GOT3 (cell line): ENCODE measurements around the gene HGS.

Experiments
- DNase-seq: peaks from one replicate; lab custom pipeline; 2025; ENCODE audit warnings: mixed read lengths; lab: John Stamatoyannopoulos, UW

HGS gene

DNA sequence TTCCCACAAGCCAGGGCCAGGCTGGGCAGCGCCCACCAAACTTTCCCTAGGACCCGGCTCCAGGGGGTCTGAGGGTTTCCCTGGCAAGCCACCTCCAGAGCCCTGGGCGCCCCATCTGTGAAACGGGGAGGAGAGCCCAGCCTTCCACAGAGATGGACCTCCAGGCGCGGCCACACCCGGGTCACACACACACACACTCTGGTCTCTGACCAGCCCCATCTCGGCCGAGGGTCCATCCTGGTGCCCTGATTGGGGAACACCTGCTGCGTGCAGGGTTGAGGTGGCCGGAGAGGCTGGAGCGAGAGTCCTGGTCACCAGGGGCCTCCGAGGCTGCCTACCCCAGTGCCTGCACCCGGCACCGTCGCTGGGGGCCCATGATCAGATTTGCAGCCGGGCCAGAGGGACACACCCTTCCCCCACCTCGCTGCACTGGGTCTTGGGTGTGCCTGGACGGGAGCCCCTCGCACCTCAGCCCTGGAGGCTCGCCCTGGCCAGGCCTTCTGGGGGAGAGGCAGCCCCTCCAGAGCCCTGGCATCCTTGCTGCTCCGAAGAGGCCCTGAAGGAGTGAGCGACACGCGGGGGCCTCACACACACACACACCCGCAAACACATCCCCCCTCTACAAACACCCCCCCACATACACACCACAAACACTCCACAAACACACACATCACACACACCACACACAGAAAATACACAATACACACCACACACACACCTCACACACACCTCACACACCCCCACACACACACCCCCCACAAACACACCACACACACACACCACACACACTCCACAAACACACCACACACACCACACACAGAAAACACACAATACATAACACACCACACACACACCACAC is 58.0 kb downstream of the HGS start:
- no peak for DNase-seq
